GM18858 (cell line): ENCODE data around the gene NCOA3.

Experiments
- ATAC-seq: cut with Tn5 transposase; IDR thresholded peaks from one replicate; pipeline ENCODE4 v1.9.1; 2021; ENCODE audit not compliant: unreplicated experiment

The NCOA3 gene

GRCh38 chr20:47596003-47596571 lies 94.4 kb downstream of the NCOA3 start:
- no peak for ATAC-seq

GRCh38 chr20:47597090-47597489 lies 95.4 kb downstream of the NCOA3 start:
- no peak for ATAC-seq

- no peak for ATAC-seq
Observed at GRCh38 chr20:47598911-47599744, 97.4 kb downstream of the NCOA3 start.

- no peak for ATAC-seq
Observed at GRCh38 chr20:47600967-47601547, 99.4 kb downstream of the NCOA3 start.

- ATAC-seq, result no peak
Observed at GRCh38 chr20:47603260-47603659, 101.6 kb downstream of the NCOA3 start.

- ATAC-seq, result no peak
Observed at GRCh38 chr20:47605673-47606413, 104.2 kb downstream of the NCOA3 start.

- no peak for ATAC-seq
Observed at GRCh38 chr20:47606414-47606982, 104.8 kb downstream of the NCOA3 start.

- ATAC-seq, result no peak
Observed at GRCh38 chr20:47606983-47607613, 105.4 kb downstream of the NCOA3 start.

- ATAC-seq, result no peak
Observed at GRCh38 chr20:47609001-47609400, 107.3 kb downstream of the NCOA3 start.

- no peak for ATAC-seq
Observed at GRCh38 chr20:47610247-47610944, 108.7 kb downstream of the NCOA3 start.

- ATAC-seq, result no peak
Observed at GRCh38 chr20:47610945-47611250, 109.2 kb downstream of the NCOA3 start.

- no peak for ATAC-seq
Observed at GRCh38 chr20:47611785-47612184, 110.1 kb downstream of the NCOA3 start.

- ATAC-seq, result no peak
Observed at GRCh38 chr20:47612670-47613069, 111.0 kb downstream of the NCOA3 start.

- no peak for ATAC-seq
Observed at GRCh38 chr20:47614703-47615309, 113.1 kb downstream of the NCOA3 start.

GRCh38 chr20:47618479-47618878 lies 116.8 kb downstream of the NCOA3 start:
- no peak for ATAC-seq

- ATAC-seq, result no peak
Observed at GRCh38 chr20:47620808-47621805, 119.4 kb downstream of the NCOA3 start.

- no peak for ATAC-seq
Observed at GRCh38 chr20:47622118-47622665, 120.5 kb downstream of the NCOA3 start.

GRCh38 chr20:47623206-47623605 lies 121.5 kb downstream of the NCOA3 start:
- no peak for ATAC-seq
